ENCODE data around the gene ADORA3.

ADORA3 gene

GRCh38 chr1:111468717-111469100 is 34.7 kb downstream of the ADORA3 start:
- TF ChIP-seq, protein P1, sequence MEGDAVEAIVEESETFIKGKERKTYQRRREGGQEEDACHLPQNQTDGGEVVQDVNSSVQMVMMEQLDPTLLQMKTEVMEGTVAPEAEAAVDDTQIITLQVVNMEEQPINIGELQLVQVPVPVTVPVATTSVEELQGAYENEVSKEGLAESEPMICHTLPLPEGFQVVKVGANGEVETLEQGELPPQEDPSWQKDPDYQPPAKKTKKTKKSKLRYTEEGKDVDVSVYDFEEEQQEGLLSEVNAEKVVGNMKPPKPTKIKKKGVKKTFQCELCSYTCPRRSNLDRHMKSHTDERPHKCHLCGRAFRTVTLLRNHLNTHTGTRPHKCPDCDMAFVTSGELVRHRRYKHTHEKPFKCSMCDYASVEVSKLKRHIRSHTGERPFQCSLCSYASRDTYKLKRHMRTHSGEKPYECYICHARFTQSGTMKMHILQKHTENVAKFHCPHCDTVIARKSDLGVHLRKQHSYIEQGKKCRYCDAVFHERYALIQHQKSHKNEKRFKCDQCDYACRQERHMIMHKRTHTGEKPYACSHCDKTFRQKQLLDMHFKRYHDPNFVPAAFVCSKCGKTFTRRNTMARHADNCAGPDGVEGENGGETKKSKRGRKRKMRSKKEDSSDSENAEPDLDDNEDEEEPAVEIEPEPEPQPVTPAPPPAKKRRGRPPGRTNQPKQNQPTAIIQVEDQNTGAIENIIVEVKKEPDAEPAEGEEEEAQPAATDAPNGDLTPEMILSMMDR (IDR thresholded peaks at IDR 0.05; ENCODE audit: low read depth, low read length) = no peak
- DNase-seq (ENCODE audit: extremely low read depth, low read depth) = no peak

DNA sequence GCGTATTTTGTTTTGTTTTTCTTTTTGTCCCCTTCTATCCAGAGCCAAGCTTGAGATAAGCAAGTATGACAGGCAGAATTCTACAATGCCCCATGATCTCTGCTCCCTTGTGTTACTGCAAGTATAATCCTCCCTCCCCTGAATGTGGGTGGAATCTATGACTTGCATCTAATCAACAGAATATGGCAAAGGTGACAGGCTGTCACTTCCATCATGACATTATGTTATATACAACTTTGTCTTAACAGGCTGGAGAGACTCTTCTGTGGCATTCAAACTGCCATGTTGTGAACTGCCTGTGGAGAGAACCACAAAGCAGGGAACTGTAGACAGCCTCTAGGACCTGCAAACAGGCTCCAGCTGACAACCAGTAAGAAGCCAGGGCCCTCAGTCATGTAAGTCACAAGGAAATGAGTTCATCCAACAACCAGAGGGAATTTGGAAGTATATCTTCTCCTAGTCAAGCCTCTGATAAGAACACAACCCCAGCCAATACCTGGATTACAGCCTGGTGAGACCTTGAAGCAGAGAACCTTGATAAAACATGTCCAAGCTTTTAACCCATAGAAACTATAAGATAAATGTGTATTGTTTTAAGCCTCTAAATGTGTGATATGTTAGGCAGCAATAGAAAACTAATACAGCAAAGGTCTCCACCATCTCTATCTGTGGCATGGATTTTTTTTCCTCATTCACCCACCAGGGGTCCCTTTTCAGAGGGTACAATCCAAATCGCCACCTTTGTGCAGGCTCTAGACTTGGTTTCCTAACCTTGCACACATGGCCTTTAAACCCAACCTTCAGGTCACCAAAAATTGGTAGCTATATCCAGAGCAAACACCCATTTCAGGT is 35.3 kb downstream of the ADORA3 start:
- TF ChIP-seq, protein P1 (IDR thresholded peaks at IDR 0.05; ENCODE audit: low read depth, low read length) = no peak
- no peak for DNase-seq (ENCODE audit: extremely low read depth, low read depth)

GRCh38 chr1:111466480-111466879 is 37.0 kb downstream of the ADORA3 start:
- no peak for DNase-seq (ENCODE audit: extremely low read depth, low read depth)
- TF ChIP-seq, protein P1 (IDR thresholded peaks at IDR 0.05; ENCODE audit: low read depth, low read length) = no peak

DNA sequence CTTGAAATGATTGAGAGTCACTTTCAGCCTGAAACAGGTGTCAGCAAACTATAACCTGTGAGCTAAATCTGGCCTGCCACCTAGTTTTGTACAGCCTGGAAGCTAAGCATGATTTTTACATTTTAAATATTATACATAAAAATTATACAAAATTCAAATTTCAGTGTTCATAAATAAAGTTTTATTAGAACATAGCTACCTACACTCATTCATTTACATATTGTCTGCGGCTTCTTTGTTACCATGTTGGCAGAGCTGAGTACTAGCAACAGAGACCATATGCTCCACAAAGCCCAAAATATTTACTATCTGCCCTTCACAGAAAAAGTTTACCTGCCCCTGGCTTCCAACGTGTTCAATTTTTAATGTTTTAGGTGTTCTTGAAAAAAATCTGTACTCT is 37.7 kb downstream of the ADORA3 start:
- no peak for DNase-seq (ENCODE audit: extremely low read depth, low read depth)
- TF ChIP-seq, protein P1 (IDR thresholded peaks at IDR 0.05; ENCODE audit: low read depth, low read length) = no peak

DNA sequence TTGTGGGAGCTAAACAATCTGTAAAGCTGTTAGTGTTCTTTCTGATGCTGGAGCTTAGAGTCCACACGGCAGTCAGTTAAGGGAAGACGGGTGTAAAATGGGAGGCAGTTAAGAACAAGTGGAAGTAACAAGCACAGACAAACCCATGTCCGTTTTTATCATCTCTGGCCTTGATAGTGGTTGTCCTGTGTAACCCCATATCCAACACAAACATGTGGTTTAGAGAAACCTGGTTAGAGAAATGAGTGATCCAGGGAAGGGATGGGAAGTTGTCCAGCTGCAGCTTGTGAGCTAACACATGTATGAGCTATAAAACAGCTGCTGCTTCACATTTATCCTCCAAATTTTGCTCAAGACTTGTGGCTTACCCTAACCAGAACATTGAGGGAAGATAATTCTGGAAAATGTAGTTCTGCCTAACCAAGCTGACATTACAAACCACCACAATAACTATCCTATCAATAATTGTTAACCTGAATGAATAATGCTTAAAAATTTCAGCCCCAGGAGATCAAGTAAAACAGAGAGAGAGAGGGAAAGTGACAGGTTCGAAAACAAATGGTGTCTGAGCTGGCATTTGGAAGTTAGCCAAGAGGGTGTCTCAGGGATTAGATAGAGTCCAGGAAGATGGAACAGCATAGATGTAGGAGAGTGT is 40.3 kb downstream of the ADORA3 start:
- DNase-seq (ENCODE audit: extremely low read depth, low read depth) = no peak
- TF ChIP-seq, protein P1 (IDR thresholded peaks at IDR 0.05; ENCODE audit: low read depth, low read length) = no peak

DNA sequence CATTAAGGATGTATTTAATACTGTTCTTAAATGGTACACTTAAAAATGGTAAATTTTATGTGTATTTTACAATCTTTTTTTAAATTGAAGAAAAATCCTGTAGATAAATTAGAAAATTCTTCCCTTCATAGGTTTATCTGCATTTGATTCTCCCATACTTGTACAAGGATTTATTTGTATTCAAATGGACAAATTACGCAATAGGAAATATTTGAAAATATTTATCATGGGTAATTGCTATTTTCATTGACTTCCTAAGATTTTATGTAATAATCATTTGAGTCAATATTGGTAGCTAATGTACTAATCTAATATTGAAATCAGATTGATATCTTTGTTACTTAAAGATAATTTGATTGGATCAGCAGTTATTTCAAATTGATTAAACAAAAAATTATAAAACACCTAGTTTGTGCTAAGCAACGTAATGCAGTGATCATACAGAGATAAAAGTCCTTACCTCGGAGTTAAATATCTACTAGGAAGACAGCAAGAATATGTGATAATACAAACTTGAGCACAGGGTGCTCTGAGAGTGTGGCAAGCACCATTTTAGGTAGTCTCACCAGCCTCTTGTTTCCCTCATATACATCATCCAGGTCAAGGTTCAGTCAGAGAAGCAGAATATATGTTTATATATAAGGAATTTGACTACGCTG is 40.9 kb downstream of the ADORA3 start:
- no peak for DNase-seq (ENCODE audit: extremely low read depth, low read depth)

More for the DNA sequence above, 40.9 kb downstream of the ADORA3 start:
- TF ChIP-seq, protein P1 (IDR thresholded peaks at IDR 0.05; ENCODE audit: low read depth, low read length) = no peak
